Neural crest cell (in vitro differentiated cells): ENCODE results near the gene MXRA5. TPM values are rescaled to one million over a fixed set of nuclear protein-coding genes. Genes with fewer than 3 reads are reported as not detected.
"Not testable (repeated sequence)": the region's sequence is repeated elsewhere in the genome, so short reads cannot be mapped to it uniquely, and the experiment has no call there.

ENCODE experiments used
- DNase-seq: peaks from one replicate; pipeline ENCODE4 v3.0.0; 2021; ENCODE audit warnings: low read depth, mixed read lengths, low spot score
- H3K27ac Mint-ChIP-seq: one replicate; pipeline ENCODE4 v1.8.0; 2021; ENCODE audit warnings: mild to moderate bottlenecking, mixed read lengths; ENCODE audit not compliant: unreplicated experiment
- H3K27me3 Mint-ChIP-seq: 2 replicates; pipeline ENCODE4 v1.8.0; 2021; ENCODE audit warnings: low read depth, mild to moderate bottlenecking, mixed read lengths
- H3K36me3 Mint-ChIP-seq: 2 replicates; pipeline ENCODE4 v1.8.0; 2021; ENCODE audit warnings: low read depth, mild to moderate bottlenecking, mixed read lengths
- H3K4me1 Mint-ChIP-seq: 2 replicates; pipeline ENCODE4 v1.8.0; 2021; ENCODE audit warnings: mixed read lengths
- H3K4me3 Mint-ChIP-seq: one replicate; pipeline ENCODE4 v1.8.0; 2021; ENCODE audit warnings: mild to moderate bottlenecking, mixed read lengths
- H3K9me3 Mint-ChIP-seq: 2 replicates; pipeline ENCODE4 v1.8.0; 2021; ENCODE audit warnings: mixed read lengths
- total RNA-seq: library from RNA; stranded (reverse); gene quantifications from 2 replicates; pipeline ENCODE4 v1.2.1, GENCODE V29; 2021
- TF ChIP-seq, protein P1 (sequence below): fragments of 200-600 bp; sonication (generic); conservative IDR thresholded peaks from 2 replicates; pipeline ENCODE4 v1.5.0; 2021; ENCODE audit warnings: antibody characterized with exemption, mild to moderate bottlenecking

Gene MXRA5
- total RNA-seq, 1 donor from 2014 or later, result 1.3 TPM

DNA sequence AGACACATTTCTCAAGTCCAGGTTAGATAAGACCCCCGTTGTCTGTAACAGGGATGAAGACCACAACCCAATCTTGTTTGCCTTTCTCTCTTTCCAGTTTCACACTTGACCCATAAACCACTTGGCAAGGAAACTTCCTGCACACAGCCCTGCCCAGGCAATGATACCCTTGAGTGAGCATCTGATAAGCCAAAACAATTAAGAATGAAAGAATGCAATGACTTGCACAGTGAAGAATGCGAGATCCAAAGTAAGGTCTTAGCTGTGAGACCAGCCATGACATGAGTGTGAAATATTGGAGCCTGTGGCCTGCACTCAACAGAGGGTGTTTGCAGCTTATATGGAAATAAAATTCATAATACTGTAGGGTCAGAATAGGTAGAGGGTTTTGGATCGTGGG, 37.9 kb upstream of the MXRA5 start:
- no peaks in the 10 kb centered on the region for H3K36me3 Mint-ChIP-seq
- no peak overlapping the region for H3K27ac Mint-ChIP-seq
- H3K9me3 Mint-ChIP-seq, result no peaks in the 10 kb centered on the region
- H3K4me3 Mint-ChIP-seq, result no peak overlapping the region
- TF ChIP-seq, protein P1, sequence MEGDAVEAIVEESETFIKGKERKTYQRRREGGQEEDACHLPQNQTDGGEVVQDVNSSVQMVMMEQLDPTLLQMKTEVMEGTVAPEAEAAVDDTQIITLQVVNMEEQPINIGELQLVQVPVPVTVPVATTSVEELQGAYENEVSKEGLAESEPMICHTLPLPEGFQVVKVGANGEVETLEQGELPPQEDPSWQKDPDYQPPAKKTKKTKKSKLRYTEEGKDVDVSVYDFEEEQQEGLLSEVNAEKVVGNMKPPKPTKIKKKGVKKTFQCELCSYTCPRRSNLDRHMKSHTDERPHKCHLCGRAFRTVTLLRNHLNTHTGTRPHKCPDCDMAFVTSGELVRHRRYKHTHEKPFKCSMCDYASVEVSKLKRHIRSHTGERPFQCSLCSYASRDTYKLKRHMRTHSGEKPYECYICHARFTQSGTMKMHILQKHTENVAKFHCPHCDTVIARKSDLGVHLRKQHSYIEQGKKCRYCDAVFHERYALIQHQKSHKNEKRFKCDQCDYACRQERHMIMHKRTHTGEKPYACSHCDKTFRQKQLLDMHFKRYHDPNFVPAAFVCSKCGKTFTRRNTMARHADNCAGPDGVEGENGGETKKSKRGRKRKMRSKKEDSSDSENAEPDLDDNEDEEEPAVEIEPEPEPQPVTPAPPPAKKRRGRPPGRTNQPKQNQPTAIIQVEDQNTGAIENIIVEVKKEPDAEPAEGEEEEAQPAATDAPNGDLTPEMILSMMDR, result no peak
- H3K27me3 Mint-ChIP-seq, result no peaks in the 10 kb centered on the region
- DNase-seq, result no peak
- H3K4me1 Mint-ChIP-seq, result no peaks in the 10 kb centered on the region

DNA sequence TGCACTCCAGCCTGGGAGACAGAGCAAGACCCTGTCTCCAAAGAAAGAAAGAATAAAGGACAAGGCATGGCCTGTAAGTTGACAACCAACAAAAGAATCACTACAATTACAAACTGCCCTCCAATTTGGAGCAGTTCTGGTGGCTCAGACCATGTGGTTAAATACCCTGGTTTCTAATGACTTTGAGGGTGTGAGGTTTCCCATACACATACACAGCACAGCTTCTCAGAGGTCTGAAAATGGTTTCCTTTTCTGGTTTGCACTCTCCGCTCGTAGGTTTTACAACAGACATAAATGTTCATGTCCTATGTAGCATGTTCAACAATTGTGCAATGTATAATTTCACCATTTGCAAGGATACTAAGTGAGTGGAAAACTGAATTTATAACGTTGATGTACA, 34.2 kb upstream of the MXRA5 start:
- Mint-ChIP-seq H3K4me1 (no peaks in the 10 kb centered on the region), H3K9me3 (peaks cover 3% of the 10 kb centered on the region), H3K27ac (no peak overlapping the region), H3K27me3 (no peaks in the 10 kb centered on the region), H3K36me3 (peaks cover 2% of the 10 kb centered on the region), H3K4me3 (no peak overlapping the region)
- TF ChIP-seq, protein P1, result no peak
- DNase-seq, result no peak

DNA sequence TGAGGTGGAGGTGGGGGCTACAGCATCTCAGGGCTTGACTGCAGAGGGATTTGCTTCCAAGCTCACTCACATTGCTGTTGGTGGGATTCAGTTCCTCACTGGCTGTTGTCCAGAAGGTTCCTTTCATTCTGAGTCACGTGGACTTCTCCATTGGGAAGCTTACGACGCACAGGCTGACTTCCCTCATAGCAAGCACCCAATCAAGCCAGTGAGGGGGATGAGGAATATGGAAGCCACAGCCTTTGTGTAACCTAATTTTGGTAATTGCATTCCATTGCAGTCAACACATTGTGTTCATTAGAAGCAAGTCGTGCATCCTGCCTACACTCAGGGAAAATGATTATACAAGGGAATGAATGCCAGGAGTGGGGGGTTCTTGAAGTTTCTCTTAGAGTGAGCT, 32.7 kb upstream of the MXRA5 start:
- H3K36me3 Mint-ChIP-seq, result peaks cover 2% of the 10 kb centered on the region
- no peak overlapping the region for H3K27ac Mint-ChIP-seq
- no peak for DNase-seq
- H3K9me3 Mint-ChIP-seq, result peaks cover 6% of the 10 kb centered on the region
- TF ChIP-seq, protein P1, result no peak
- peaks cover 6% of the 10 kb centered on the region for H3K27me3 Mint-ChIP-seq
- H3K4me3 Mint-ChIP-seq, result no peak overlapping the region
- no peaks in the 10 kb centered on the region for H3K4me1 Mint-ChIP-seq

DNA sequence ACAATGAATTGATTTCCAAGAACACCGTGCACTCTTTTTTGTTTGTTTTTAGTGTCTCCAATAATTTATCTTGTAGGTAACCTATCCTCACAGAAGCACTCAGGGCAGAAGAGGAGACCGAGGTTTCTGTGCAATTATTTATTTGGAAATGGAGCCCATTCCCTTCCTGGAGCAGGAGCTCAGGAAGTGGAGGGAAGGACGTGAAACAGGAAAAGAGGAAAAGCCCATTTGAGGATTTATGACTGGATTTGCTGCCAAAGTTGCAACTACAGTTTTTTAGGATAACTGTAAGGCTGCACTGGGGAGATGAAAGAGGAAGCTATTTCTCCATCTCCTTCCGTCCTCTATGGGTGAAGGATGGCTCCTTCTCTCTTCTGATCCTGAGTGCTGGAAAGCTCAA, 31.7 kb upstream of the MXRA5 start:
- Mint-ChIP-seq H3K27me3 (peaks cover 6% of the 10 kb centered on the region), H3K9me3 (peaks cover 8% of the 10 kb centered on the region), H3K4me1 (no peaks in the 10 kb centered on the region), H3K27ac (no peak overlapping the region), H3K4me3 (no peak overlapping the region), H3K36me3 (peaks cover 2% of the 10 kb centered on the region)
- TF ChIP-seq, protein P1, result no peak
- no peak for DNase-seq

DNA sequence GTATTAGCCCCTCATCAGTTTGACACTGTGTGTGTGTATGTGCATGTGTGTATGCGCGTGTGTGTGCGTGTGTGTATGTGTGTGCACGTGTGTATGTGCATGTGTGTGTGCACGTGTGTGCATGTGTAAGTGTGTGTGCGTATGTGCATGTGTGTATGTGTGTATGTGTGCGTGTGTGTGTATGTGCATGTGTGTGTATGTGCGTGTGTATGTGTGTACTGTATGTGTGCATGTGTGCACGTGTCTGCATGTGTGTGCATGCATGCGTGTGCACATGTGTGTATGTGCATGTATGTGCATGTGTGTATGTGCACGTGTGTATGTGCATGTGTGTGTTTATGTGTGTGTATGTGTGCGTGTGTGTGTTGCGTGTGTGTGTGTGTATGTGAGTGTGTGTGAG, 31.1 kb upstream of the MXRA5 start:
- Mint-ChIP-seq H3K27me3 (peaks cover 6% of the 10 kb centered on the region), H3K27ac (no peak overlapping the region), H3K4me1 (no peaks in the 10 kb centered on the region), H3K9me3 (peaks cover 11% of the 10 kb centered on the region), H3K4me3 (no peak overlapping the region), H3K36me3 (peaks cover 2% of the 10 kb centered on the region)
- TF ChIP-seq, protein P1, result no peak
- no peak for DNase-seq

DNA sequence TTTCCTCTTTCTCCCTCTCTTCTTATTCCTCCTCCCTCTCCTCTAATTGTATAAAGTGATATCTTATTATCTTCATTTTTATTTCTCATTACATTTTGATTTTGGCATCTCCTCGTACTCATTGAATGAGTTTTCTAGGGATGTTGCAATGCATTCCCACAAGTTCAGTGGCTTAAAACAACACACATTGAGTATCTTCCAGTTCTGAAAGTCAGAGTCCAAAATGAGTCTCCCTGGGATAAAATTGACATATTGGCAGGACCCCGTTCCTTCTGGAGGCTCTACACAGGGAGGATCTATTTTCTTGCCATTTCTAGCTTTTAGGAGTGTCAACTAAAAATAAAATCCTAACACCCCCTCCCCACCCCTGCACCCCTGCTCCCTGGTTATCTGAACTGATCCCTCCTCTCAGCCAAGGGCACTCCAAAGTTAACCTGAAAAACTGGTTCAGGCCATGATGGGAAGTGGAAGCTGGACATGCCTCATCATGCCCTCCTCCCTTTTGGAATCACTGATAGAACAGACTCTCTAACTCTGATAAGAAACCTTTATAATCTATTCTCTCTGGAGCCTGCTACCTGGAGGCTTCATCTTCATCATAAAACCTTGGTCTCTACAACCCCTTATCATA, 29.5 kb upstream of the MXRA5 start:
- DNase-seq, H3K36me3 Mint-ChIP-seq, H3K4me3 Mint-ChIP-seq, H3K27ac Mint-ChIP-seq, H3K27me3 Mint-ChIP-seq, H3K4me1 Mint-ChIP-seq: not testable (repeated sequence)
- peaks cover 11% of the 10 kb centered on the region for H3K9me3 Mint-ChIP-seq
